Stimulated activated CD4-positive, alpha-beta T cell treated with anti-CD3 and anti-CD28 coated beads, TNF-alpha, amount 100 ng/mL, for 1 hour (primary cell): ENCODE data around the gene HMGN1.
A peak's percentile ranks its signal among the peaks of the same experiment; 100 is the strongest.

Source experiments
- DNase-seq, 3 donors: peaks; one replicate each; pipeline ENCODE4 v3.0.0-alpha.2; 2020; ENCODE audit warnings: low read depth in 3 of 3, low spot score in 1 of 3

The HMGN1 gene

GRCh38 chr21:39334611-39335010 lies 14.3 kb downstream of the HMGN1 start:
- no peak for DNase-seq

GRCh38 chr21:39332175-39332574 lies 16.7 kb downstream of the HMGN1 start:
- DNase-seq = no peak

GRCh38 chr21:39330001-39330400 lies 18.9 kb downstream of the HMGN1 start:
- DNase-seq = no peak

- DNase-seq = no peak
Measured at GRCh38 chr21:39327727-39328126, 21.2 kb downstream of the HMGN1 start.

GRCh38 chr21:39326607-39327307 lies 22.1 kb downstream of the HMGN1 start:
- no peak for DNase-seq

- DNase-seq = no peak
Measured at GRCh38 chr21:39325458-39325857, 23.4 kb downstream of the HMGN1 start.

GRCh38 chr21:39321424-39321823 lies 27.5 kb downstream of the HMGN1 start:
- DNase-seq = no peak

GRCh38 chr21:39319814-39320332 lies 29.0 kb downstream of the HMGN1 start:
- no peak for DNase-seq

GRCh38 chr21:39319251-39319756 lies 29.6 kb downstream of the HMGN1 start:
- no peak for DNase-seq

GRCh38 chr21:39318091-39318959 lies 30.6 kb downstream of the HMGN1 start:
- DNase-seq = no peak

GRCh38 chr21:39317134-39318090 lies 31.5 kb downstream of the HMGN1 start:
- no peak for DNase-seq

GRCh38 chr21:39316729-39317128 lies 32.2 kb downstream of the HMGN1 start:
- DNase-seq = no peak

- DNase-seq = no peak
Measured at GRCh38 chr21:39315603-39316445, 33.1 kb downstream of the HMGN1 start.

GRCh38 chr21:39314143-39315027 lies 34.5 kb downstream of the HMGN1 start:
- peak in 2 of 3 donors; percentile 8 to 25 for DNase-seq

- DNase-seq = peak; percentile 52 to 72 (median 64)
Measured at GRCh38 chr21:39313571-39314142, 35.2 kb downstream of the HMGN1 start, which contains the start of gene BRWD1. Gene BRWD1 (minus strand): TSS chr21:39313632. CDS start chr21:39313491, 141 bp downstream.

GRCh38 chr21:39313042-39313570 lies 35.8 kb downstream of the HMGN1 start:
- no peak for DNase-seq

- peak; percentile 85 to 95 (median 92) for DNase-seq
Measured at GRCh38 chr21:39312112-39313041, 36.5 kb downstream of the HMGN1 start.
